ENCODE results near the gene FOXL3.

Gene FOXL3

DNA sequence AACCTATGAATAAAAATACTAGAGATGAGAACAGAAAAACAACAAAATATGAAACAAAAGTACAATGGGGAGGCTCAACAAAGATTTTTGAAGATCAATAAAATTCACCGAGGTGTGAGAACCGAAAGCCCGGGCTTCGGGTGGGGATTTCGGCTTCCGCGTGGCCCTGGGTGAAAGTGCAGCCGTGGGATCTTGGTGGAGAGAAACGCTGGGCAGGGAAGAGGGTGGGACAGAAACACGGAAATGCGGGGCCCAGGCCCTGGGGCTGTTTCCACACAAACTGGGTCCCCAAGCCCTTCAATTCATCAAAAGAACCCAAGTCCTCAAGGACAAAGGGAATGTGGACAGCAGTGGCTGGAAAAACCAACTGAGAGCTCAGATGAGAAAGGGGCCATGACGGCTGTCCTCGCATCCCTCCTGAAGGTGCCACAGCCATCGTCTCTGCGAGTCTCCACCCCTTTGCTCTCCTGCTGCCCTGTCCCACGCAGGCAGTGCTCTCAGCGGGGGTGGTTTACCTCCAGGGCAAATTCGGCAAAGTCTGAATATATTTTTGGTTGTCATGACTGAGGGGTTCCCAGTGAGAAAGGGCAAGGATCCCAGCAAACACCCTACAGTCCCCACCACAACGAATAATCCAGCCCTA lies 19.7 kb downstream of the FOXL3 start:
- H3K4me3 ChIP-seq (ENCODE audit: low read depth, low read length): no peak overlapping the region
- H3K4me1 ChIP-seq (ENCODE audit: control insufficient read depth, insufficient read depth, low read length): no peaks in the 10 kb centered on the region
- no peak overlapping the region for H3K27ac ChIP-seq (ENCODE audit: low read depth, low read length)
- H3K9ac ChIP-seq (ENCODE audit: low read depth, low read length): no peak overlapping the region
- no peaks in the 10 kb centered on the region for H3K9me3 ChIP-seq (ENCODE audit: control insufficient read depth, insufficient read depth, low read length)
- no peaks in the 10 kb centered on the region for H3K36me3 ChIP-seq (ENCODE audit: control insufficient read depth, insufficient read depth, low read length)
- H3K27me3 ChIP-seq (ENCODE audit: control insufficient read depth, insufficient read depth, low read length): no peaks in the 10 kb centered on the region

DNA sequence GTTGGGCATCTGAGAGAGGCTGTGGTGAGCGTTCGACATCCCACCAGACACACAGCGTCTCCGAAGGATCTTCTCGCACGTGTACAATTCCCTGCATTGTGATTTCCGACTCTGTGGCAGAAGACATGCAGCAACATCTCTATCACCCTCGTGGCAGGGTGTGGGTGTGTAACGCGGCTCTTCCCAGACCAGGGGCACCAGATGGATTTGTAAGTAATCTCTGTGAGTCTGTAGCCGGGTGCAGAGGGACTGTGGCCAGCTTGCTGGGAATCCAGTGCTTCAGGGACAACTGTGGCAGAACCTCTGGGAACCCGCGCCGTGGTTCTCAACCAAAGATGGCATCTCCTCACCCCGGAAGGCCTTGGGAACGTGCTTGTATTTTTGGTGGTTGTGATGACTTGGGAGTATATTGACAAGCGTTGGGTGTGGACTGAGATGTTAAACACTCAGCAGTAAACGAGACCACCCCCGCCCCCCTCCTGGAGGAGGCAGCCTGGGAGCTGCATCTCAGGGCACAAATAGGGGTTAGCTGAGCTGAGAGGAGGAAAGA lies 21.2 kb downstream of the FOXL3 start:
- no peaks in the 10 kb centered on the region for H3K9me3 ChIP-seq (ENCODE audit: control insufficient read depth, insufficient read depth, low read length)
- H3K27me3 ChIP-seq (ENCODE audit: control insufficient read depth, insufficient read depth, low read length): no peaks in the 10 kb centered on the region
- H3K36me3 ChIP-seq (ENCODE audit: control insufficient read depth, insufficient read depth, low read length): no peaks in the 10 kb centered on the region
- no peak overlapping the region for H3K27ac ChIP-seq (ENCODE audit: low read depth, low read length)
- H3K9ac ChIP-seq (ENCODE audit: low read depth, low read length): no peak overlapping the region
- no peaks in the 10 kb centered on the region for H3K4me1 ChIP-seq (ENCODE audit: control insufficient read depth, insufficient read depth, low read length)
- no peak overlapping the region for H3K4me3 ChIP-seq (ENCODE audit: low read depth, low read length)

DNA sequence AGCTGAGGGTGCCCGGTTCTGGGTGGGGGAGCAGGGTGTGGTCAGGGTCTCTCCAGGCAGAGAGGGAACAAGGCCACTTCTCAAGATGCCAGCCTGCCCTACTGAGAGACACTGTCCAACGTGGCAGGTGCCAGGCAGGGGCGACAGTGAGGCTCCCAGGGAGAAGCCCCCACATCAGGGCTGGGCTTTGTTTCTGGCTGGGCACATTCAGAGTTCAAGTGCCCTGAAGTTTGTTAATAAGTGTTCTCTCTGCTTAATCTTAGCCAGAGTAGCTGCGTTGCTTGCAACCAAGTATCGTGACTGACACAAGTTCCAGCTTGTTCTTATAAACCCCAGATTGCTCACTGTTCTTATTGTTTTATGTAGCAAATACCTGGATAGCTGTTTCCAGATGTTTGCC lies 21.8 kb downstream of the FOXL3 start:
- H3K4me3 ChIP-seq (ENCODE audit: low read depth, low read length): no peak overlapping the region
- H3K27ac ChIP-seq (ENCODE audit: low read depth, low read length): no peak overlapping the region
- H3K27me3 ChIP-seq (ENCODE audit: control insufficient read depth, insufficient read depth, low read length): no peaks in the 10 kb centered on the region
- H3K4me1 ChIP-seq (ENCODE audit: control insufficient read depth, insufficient read depth, low read length): no peaks in the 10 kb centered on the region
- no peaks in the 10 kb centered on the region for H3K9me3 ChIP-seq (ENCODE audit: control insufficient read depth, insufficient read depth, low read length)
- H3K36me3 ChIP-seq (ENCODE audit: control insufficient read depth, insufficient read depth, low read length): no peaks in the 10 kb centered on the region
- no peak overlapping the region for H3K9ac ChIP-seq (ENCODE audit: low read depth, low read length)

DNA sequence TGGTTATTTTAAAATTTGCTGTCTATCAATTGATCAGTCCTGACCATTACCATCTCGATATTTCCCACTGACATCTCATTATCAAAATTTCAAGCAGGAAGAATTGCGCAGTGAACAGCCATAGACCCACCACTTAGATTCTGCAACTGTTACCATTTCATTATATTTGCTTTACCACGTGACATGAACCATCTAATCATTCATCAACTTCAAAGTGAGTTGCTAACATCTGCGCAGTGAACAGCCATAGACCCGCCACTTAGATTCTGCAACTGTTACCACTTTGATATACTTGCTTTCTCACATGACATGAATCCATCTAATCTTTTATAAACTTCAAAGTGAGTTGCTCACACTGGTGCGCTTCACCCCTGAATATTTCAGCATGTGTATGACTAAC lies 22.5 kb downstream of the FOXL3 start:
- H3K9me3 ChIP-seq (ENCODE audit: control insufficient read depth, insufficient read depth, low read length): no peaks in the 10 kb centered on the region
- no peak overlapping the region for H3K27ac ChIP-seq (ENCODE audit: low read depth, low read length)
- no peaks in the 10 kb centered on the region for H3K27me3 ChIP-seq (ENCODE audit: control insufficient read depth, insufficient read depth, low read length)
- H3K36me3 ChIP-seq (ENCODE audit: control insufficient read depth, insufficient read depth, low read length): no peaks in the 10 kb centered on the region
- H3K4me1 ChIP-seq (ENCODE audit: control insufficient read depth, insufficient read depth, low read length): no peaks in the 10 kb centered on the region
- H3K9ac ChIP-seq (ENCODE audit: low read depth, low read length): no peak overlapping the region
- H3K4me3 ChIP-seq (ENCODE audit: low read depth, low read length): no peak overlapping the region

DNA sequence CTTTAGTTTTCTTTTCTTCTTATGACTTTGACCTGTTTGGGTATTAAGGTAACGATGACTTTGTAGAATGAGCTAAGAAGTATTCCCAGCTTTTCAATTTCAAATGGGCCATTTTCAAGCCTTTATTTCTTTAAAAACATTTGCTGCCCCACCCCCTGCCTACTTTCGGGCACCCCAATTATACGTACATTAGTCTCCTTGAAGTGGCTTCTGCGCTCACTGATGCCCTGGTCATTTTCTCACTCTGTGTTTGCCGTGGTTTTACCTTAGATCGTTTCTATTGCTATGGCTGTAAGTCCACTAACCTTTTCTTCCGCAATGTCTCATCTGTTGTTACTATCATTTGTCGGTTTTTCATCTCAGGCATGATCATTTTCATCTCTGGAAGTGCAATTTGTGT lies 24.9 kb downstream of the FOXL3 start:
- H3K9ac ChIP-seq (ENCODE audit: low read depth, low read length): no peak overlapping the region
- peaks cover 4% of the 10 kb centered on the region; the same call in 1 of the 2 replicates for H3K27me3 ChIP-seq (ENCODE audit: control insufficient read depth, insufficient read depth, low read length)
- no peaks in the 10 kb centered on the region for H3K36me3 ChIP-seq (ENCODE audit: control insufficient read depth, insufficient read depth, low read length)
- no peaks in the 10 kb centered on the region for H3K4me1 ChIP-seq (ENCODE audit: control insufficient read depth, insufficient read depth, low read length)
- no peaks in the 10 kb centered on the region for H3K9me3 ChIP-seq (ENCODE audit: control insufficient read depth, insufficient read depth, low read length)
- H3K4me3 ChIP-seq (ENCODE audit: low read depth, low read length): no peak overlapping the region
- H3K27ac ChIP-seq (ENCODE audit: low read depth, low read length): no peak overlapping the region

DNA sequence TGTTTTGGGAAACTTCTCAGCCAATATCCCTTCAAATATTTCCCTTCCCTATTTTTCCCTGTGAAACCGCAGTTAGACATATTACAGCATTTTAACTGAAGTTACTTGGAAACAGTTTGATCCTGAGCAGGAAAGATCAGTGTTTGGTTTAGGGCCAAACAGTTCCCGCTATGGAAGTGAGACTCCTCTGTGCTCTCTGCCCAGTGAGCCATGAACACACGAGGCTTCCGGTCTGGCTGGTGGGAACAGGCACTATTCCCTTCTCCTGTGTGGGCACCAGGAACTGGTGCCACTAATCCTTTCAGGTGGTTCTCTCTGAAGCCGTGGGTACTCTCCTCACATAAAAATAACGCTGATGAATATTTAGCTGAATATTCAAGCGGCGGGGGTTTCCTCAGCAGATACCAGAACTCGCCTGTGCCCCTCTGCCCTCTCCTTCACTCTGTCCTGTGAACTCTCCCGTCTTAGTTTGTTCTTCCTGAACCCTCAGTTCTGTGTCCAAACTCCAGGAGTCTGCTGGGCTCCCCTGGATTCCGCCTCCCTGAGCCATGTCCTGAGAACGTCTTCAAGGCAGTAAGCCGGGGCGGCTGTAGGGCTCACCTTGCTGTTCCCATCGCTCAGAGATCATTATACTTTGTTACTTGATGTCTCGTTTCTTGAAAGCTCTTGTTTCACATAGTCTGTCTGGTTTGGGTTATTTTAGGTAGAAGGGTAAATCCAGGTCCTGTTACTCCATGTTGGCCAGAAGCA lies 25.7 kb downstream of the FOXL3 start:
- no peaks in the 10 kb centered on the region for H3K9me3 ChIP-seq (ENCODE audit: control insufficient read depth, insufficient read depth, low read length)
- H3K4me3 ChIP-seq (ENCODE audit: low read depth, low read length): no peak overlapping the region
- no peak overlapping the region for H3K9ac ChIP-seq (ENCODE audit: low read depth, low read length)
- H3K4me1 ChIP-seq (ENCODE audit: control insufficient read depth, insufficient read depth, low read length): no peaks in the 10 kb centered on the region
- no peak overlapping the region for H3K27ac ChIP-seq (ENCODE audit: low read depth, low read length)
- H3K27me3 ChIP-seq (ENCODE audit: control insufficient read depth, insufficient read depth, low read length): peaks cover 4% of the 10 kb centered on the region; the same call in 1 of the 2 replicates
- no peaks in the 10 kb centered on the region for H3K36me3 ChIP-seq (ENCODE audit: control insufficient read depth, insufficient read depth, low read length)

DNA sequence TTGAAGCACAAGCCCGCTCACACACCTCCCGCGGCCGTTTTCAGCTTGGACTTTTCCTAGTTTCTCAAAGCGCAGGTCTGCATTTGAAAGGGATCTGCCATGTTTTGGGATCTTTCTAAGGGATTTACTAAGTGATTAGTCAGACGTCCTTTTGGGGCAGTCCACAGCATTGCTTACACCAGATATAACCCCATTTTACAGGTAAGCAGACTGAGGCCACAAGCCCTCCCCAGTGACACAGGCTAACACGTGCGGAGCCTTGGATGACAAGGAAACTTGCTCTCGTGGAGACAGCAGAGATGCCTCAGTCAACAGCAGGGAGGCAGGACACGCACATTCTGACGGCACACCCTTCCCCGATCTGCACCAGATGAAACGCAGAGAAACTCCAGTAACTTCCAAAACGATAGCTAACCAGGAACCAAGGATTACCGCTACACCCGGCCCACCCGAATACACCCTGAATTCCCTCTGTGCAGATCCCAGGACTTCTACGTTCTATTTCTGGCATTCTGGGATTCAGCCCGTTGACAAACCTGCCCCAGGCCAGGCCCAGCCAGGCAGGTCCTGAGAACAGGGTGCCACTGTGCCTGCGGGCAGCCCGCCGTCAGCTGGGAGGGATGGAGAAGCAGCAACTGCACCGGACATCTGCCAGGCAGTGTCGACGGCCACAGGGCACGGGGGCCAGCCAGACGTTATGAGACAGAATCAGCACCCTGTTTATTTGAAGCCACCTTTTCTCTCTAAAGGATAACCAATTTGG lies 27.9 kb downstream of the FOXL3 start:
- no peak overlapping the region for H3K4me3 ChIP-seq (ENCODE audit: low read depth, low read length)
- no peaks in the 10 kb centered on the region for H3K36me3 ChIP-seq (ENCODE audit: control insufficient read depth, insufficient read depth, low read length)
- H3K27me3 ChIP-seq (ENCODE audit: control insufficient read depth, insufficient read depth, low read length): peaks cover 4% of the 10 kb centered on the region; the same call in 1 of the 2 replicates
- no peaks in the 10 kb centered on the region for H3K9me3 ChIP-seq (ENCODE audit: control insufficient read depth, insufficient read depth, low read length)
- no peak overlapping the region for H3K9ac ChIP-seq (ENCODE audit: low read depth, low read length)
- no peak overlapping the region for H3K27ac ChIP-seq (ENCODE audit: low read depth, low read length)
- no peaks in the 10 kb centered on the region for H3K4me1 ChIP-seq (ENCODE audit: control insufficient read depth, insufficient read depth, low read length)

DNA sequence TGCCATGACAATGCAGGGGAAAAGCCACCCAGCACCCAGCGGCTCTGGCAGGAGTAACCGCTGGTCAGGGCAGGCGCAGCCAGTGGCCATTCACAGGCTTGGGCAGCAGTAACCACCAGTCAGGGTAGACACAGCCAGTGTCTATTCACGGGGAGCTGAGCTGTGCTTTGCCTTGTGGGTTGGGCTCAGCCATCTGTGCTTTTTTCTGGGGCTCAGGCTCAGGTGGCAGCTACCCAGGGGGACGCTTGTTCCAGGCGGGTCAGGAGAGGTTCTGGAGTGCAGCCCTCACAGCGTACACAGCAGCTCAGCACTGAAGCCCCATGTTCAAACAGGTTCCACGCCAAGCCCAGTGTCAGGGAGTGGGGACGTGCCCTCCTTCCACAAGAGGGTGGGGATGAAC lies 28.5 kb downstream of the FOXL3 start:
- no peak overlapping the region for H3K4me3 ChIP-seq (ENCODE audit: low read depth, low read length)
- no peaks in the 10 kb centered on the region for H3K36me3 ChIP-seq (ENCODE audit: control insufficient read depth, insufficient read depth, low read length)
- H3K9me3 ChIP-seq (ENCODE audit: control insufficient read depth, insufficient read depth, low read length): no peaks in the 10 kb centered on the region
- no peak overlapping the region for H3K27ac ChIP-seq (ENCODE audit: low read depth, low read length)
- peaks cover 4% of the 10 kb centered on the region; the same call in 1 of the 2 replicates for H3K27me3 ChIP-seq (ENCODE audit: control insufficient read depth, insufficient read depth, low read length)
- H3K9ac ChIP-seq (ENCODE audit: low read depth, low read length): no peak overlapping the region
- no peaks in the 10 kb centered on the region for H3K4me1 ChIP-seq (ENCODE audit: control insufficient read depth, insufficient read depth, low read length)

DNA sequence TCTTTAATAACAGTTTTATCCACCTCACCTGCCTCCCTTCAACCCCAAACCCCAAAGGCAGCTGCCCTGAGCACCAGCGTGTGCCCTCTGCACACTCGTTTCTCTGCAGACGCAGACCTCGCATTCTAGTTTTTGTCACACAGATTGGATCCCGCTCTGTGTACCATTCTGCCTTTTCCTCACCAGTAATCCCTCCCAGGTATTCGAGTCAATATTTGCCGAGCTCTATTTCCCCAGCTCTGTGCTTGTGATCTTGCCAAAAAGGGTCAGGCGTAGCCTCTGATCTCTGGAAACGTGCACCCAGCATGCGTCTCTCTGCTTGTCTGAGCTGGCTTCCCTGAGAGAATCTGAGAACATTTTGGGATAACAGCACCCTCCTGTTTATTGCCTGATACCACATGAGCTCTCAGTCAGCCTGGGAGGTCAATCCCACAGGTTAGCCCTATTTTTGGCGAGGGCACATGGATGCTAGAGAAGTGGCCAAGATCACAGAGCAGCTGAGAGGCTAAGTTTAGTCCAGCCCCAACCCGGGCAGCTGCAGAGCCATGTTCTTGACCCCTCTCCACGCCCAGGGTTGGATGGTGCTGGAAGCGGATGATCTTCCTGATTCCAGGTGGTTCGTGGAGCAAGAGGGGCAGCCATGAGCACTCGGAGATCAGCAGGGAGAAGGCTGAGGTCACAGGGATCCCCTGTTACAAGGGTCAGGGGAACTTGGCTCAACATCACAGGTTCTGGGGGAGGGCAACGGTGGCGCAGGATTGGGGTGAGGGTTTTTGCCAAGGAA lies 29.1 kb downstream of the FOXL3 start:
- Histone ChIP-seq H3K9ac (ENCODE audit: low read depth, low read length) (no peak overlapping the region), H3K36me3 (ENCODE audit: control insufficient read depth, insufficient read depth, low read length) (no peaks in the 10 kb centered on the region), H3K4me1 (ENCODE audit: control insufficient read depth, insufficient read depth, low read length) (no peaks in the 10 kb centered on the region), H3K27ac (ENCODE audit: low read depth, low read length) (no peak overlapping the region), H3K4me3 (ENCODE audit: low read depth, low read length) (no peak overlapping the region), H3K9me3 (ENCODE audit: control insufficient read depth, insufficient read depth, low read length) (no peaks in the 10 kb centered on the region), H3K27me3 (ENCODE audit: control insufficient read depth, insufficient read depth, low read length) (peaks cover 4% of the 10 kb centered on the region; the same call in 1 of the 2 replicates)

DNA sequence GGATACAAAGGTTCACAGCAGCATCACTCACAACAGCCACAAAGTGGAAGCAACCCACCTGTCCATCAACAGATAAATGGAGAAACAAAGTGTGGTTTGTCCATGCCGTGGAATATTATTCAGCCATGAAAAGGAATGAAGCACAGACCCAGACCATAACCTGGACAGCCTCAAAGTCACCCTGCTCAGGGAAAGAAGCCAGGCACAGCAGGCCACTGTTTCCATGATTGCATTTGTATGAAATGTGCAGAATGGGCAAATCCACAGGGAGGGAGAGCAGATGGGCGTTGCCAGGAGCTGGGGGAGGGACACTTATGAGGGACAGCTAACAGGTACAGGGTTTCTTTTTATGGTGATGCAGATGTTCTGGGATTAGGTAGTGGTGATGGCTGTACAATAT lies 30.3 kb downstream of the FOXL3 start:
- Histone ChIP-seq H3K4me1 (ENCODE audit: control insufficient read depth, insufficient read depth, low read length) (no peaks in the 10 kb centered on the region), H3K4me3 (ENCODE audit: low read depth, low read length) (no peak overlapping the region), H3K27me3 (ENCODE audit: control insufficient read depth, insufficient read depth, low read length) (peaks cover 4% of the 10 kb centered on the region; the same call in 1 of the 2 replicates), H3K36me3 (ENCODE audit: control insufficient read depth, insufficient read depth, low read length) (no peaks in the 10 kb centered on the region), H3K9me3 (ENCODE audit: control insufficient read depth, insufficient read depth, low read length) (no peaks in the 10 kb centered on the region), H3K27ac (ENCODE audit: low read depth, low read length) (no peak overlapping the region), H3K9ac (ENCODE audit: low read depth, low read length) (no peak overlapping the region)
